ENCODE measurements around the gene RASAL1.

- TF ChIP-seq EZH2 (IDR thresholded peaks at IDR 0.05; ENCODE audit: insufficient read depth, poor library complexity, severe bottlenecking) (no peak), EZH2phosphoT487 (IDR thresholded peaks at IDR 0.05; ENCODE audit: insufficient read depth, low read depth) (no peak)
Observed at GRCh38 chr12:113171543-113171942, 36.0 kb upstream of the RASAL1 start.
